Astrocyte (in vitro differentiated cells and primary cell): ENCODE results near the gene ARL4A. TPM values are rescaled to one million over a fixed set of nuclear protein-coding genes. Genes with fewer than 3 reads are reported as not detected.
A peak's percentile ranks its signal among the peaks of the same experiment; 100 is the strongest.

Experiments used
- DNase-seq: peaks from one replicate; pipeline ENCODE4 v3.0.0-alpha.2; 2010; ENCODE audit warnings: low read depth
- FAIRE-seq: peaks from 2 replicates; lab custom pipeline; 2011; peaks lifted over from hg19 to GRCh38; lab: Jason Lieb, UNC
- H2AFZ ChIP-seq: 2 replicates; pipeline ENCODE4 v1.6.0; 2012; ENCODE audit warnings: low read depth, low read length, inconsistent platforms
- H3K27ac ChIP-seq: 2 replicates; pipeline ENCODE4 v1.5.1; 2011; ENCODE audit warnings: low read depth, low read length, inconsistent platforms
- H3K27me3 ChIP-seq: 2 replicates; pipeline ENCODE4 v1.6.0; 2011; ENCODE audit warnings: low read length, inconsistent platforms; ENCODE audit not compliant: insufficient read depth
- H3K36me3 ChIP-seq: 2 replicates; pipeline ENCODE4 v1.5.1; 2011; ENCODE audit warnings: low read length, inconsistent platforms; ENCODE audit not compliant: insufficient read depth
- H3K4me1 ChIP-seq: 2 replicates; pipeline ENCODE4 v1.5.1; 2011; ENCODE audit warnings: low read length, inconsistent platforms; ENCODE audit not compliant: insufficient read depth
- H3K4me2 ChIP-seq: 2 replicates; pipeline ENCODE4 v1.6.0; 2012; ENCODE audit warnings: low read length, inconsistent platforms
- H3K4me3 ChIP-seq: 2 replicates; pipeline ENCODE4 v1.5.1; 2011; ENCODE audit warnings: low read depth, mild to moderate bottlenecking, low read length, inconsistent platforms; ENCODE audit not compliant: insufficient read depth
- H3K79me2 ChIP-seq: 2 replicates; pipeline ENCODE4 v1.6.0; 2012; ENCODE audit warnings: mild to moderate bottlenecking, low read length, inconsistent platforms; ENCODE audit not compliant: insufficient read depth
- H3K9ac ChIP-seq: 2 replicates; pipeline ENCODE4 v1.6.0; 2012; ENCODE audit warnings: mild to moderate bottlenecking, low read length, inconsistent platforms
- H3K9me3 ChIP-seq: 2 replicates; pipeline ENCODE4 v1.5.1; 2012; ENCODE audit warnings: low read depth, mild to moderate bottlenecking, low read length, inconsistent platforms; ENCODE audit not compliant: insufficient read depth
- H4K20me1 ChIP-seq: 2 replicates; pipeline ENCODE4 v1.6.0; 2012; ENCODE audit warnings: low read length, inconsistent platforms; ENCODE audit not compliant: insufficient read depth
- H3K27ac Mint-ChIP-seq: one replicate; pipeline ENCODE4 v1.8.0; 2021; ENCODE audit warnings: mild to moderate bottlenecking, mixed read lengths; ENCODE audit not compliant: unreplicated experiment
- H3K27me3 Mint-ChIP-seq: one replicate; pipeline ENCODE4 v1.8.0; 2021; ENCODE audit warnings: low read depth, mixed read lengths; ENCODE audit not compliant: unreplicated experiment
- H3K36me3 Mint-ChIP-seq: one replicate; pipeline ENCODE4 v1.8.0; 2021; ENCODE audit warnings: low read depth, mixed read lengths; ENCODE audit not compliant: unreplicated experiment
- H3K4me1 Mint-ChIP-seq: one replicate; pipeline ENCODE4 v1.8.0; 2021; ENCODE audit warnings: low read depth, mixed read lengths; ENCODE audit not compliant: unreplicated experiment
- H3K4me3 Mint-ChIP-seq: one replicate; pipeline ENCODE4 v1.8.0; 2021; ENCODE audit warnings: mild to moderate bottlenecking, moderate library complexity, mixed read lengths; ENCODE audit not compliant: unreplicated experiment
- H3K9me3 Mint-ChIP-seq: one replicate; pipeline ENCODE4 v1.8.0; 2021; ENCODE audit warnings: mild to moderate bottlenecking, mixed read lengths; ENCODE audit not compliant: unreplicated experiment
- EZH2 ChIP-seq: IDR thresholded peaks from 2 replicates; pipeline ENCODE4 v1.6.1; 2012; ENCODE audit warnings: mild to moderate bottlenecking, low read length, inconsistent platforms; ENCODE audit not compliant: insufficient read depth
- total RNA-seq: library from RNA; stranded (reverse); gene quantifications from 2 replicates; pipeline ENCODE4 v1.2.1, GENCODE V29; 2021
- TF ChIP-seq, protein P1 (sequence below): IDR thresholded peaks from 2 replicates; pipeline ENCODE4 v1.5.1; 2011; ENCODE audit warnings: low read depth, mild to moderate bottlenecking, inconsistent platforms, low read length, moderate library complexity; ENCODE audit not compliant: insufficient read depth

The ARL4A gene
- total RNA-seq, 1 donor from 2014 or later = 34.6 TPM

DNA sequence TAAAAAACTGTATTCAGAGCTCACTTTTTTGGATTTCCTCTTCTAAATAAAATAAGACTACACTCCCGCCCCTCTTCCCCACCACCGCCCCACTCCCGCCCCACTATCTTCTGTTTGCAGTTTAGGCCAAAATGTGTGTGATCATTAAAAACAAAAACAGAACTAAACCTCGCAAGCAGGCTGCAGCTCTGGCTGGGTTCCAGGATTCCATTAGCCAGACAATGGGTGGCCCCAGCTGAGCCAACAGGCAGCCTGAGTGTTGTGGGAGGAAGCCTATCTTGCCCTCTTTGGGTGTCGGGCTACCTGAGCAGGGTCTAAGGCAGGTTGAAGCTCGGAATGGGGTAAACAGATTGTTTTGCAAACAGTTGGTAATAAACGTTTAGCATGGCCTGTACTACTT lies 41.7 kb downstream of the ARL4A start:
- peak; percentile 42 for DNase-seq
- H4K20me1 ChIP-seq = no peaks in the 10 kb centered on the region
- no peaks in the 10 kb centered on the region for H3K9me3 Mint-ChIP-seq
- no peak for TF ChIP-seq EZH2
- TF ChIP-seq, protein P1, sequence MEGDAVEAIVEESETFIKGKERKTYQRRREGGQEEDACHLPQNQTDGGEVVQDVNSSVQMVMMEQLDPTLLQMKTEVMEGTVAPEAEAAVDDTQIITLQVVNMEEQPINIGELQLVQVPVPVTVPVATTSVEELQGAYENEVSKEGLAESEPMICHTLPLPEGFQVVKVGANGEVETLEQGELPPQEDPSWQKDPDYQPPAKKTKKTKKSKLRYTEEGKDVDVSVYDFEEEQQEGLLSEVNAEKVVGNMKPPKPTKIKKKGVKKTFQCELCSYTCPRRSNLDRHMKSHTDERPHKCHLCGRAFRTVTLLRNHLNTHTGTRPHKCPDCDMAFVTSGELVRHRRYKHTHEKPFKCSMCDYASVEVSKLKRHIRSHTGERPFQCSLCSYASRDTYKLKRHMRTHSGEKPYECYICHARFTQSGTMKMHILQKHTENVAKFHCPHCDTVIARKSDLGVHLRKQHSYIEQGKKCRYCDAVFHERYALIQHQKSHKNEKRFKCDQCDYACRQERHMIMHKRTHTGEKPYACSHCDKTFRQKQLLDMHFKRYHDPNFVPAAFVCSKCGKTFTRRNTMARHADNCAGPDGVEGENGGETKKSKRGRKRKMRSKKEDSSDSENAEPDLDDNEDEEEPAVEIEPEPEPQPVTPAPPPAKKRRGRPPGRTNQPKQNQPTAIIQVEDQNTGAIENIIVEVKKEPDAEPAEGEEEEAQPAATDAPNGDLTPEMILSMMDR = no peak
- no peak overlapping the region for H3K9ac ChIP-seq
- H3K27me3 Mint-ChIP-seq = no peaks in the 10 kb centered on the region
- no peak overlapping the region for H3K4me3 Mint-ChIP-seq
- no peaks in the 10 kb centered on the region for H3K79me2 ChIP-seq
- no peak for FAIRE-seq
- H2AFZ ChIP-seq = peak overlapping the region; percentile 19
- H3K36me3 ChIP-seq = no peaks in the 10 kb centered on the region
- H3K27ac ChIP-seq = no peak overlapping the region
- no peaks in the 10 kb centered on the region for H3K36me3 Mint-ChIP-seq
- peak overlapping the region; percentile 58 for H3K27ac Mint-ChIP-seq
- H3K4me3 ChIP-seq = no peak overlapping the region
- H3K4me1 ChIP-seq = peaks cover 3% of the 10 kb centered on the region
- H3K9me3 ChIP-seq = no peaks in the 10 kb centered on the region
- H3K4me2 ChIP-seq = peak overlapping the region; percentile 58
- H3K4me1 Mint-ChIP-seq = peaks cover 25% of the 10 kb centered on the region
- no peaks in the 10 kb centered on the region for H3K27me3 ChIP-seq

DNA sequence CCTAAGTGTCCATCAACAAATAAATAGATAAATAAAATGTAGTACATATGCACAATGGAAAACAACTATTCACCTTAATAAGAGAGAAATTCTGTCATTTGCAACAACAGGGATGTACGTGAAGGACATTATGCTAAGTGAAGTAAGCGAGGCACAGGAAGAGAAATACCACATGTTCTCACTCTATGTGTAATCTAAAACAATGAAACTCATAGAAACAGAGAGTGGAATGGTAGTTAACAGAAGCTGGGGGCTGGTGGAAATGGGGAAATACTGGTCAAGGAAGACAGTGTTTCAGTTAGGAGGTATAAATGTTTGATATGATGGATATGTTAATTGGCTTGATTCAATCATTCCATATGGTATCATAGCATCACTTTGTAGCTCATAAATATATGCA lies 43.1 kb downstream of the ARL4A start:
- Histone ChIP-seq H3K4me3 (no peak overlapping the region), H3K36me3 (no peaks in the 10 kb centered on the region), H3K27ac (no peak overlapping the region), H3K27me3 (no peaks in the 10 kb centered on the region), H3K4me2 (no peak overlapping the region), H3K9ac (no peak overlapping the region), H3K4me1 (peaks cover 3% of the 10 kb centered on the region), H2AFZ (no peak overlapping the region), H3K9me3 (no peaks in the 10 kb centered on the region), H3K79me2 (no peaks in the 10 kb centered on the region), H4K20me1 (no peaks in the 10 kb centered on the region)
- no peaks in the 10 kb centered on the region for H3K36me3 Mint-ChIP-seq
- H3K27me3 Mint-ChIP-seq = no peaks in the 10 kb centered on the region
- no peak overlapping the region for H3K27ac Mint-ChIP-seq
- H3K4me3 Mint-ChIP-seq = no peak overlapping the region
- no peak for DNase-seq
- peaks cover 25% of the 10 kb centered on the region for H3K4me1 Mint-ChIP-seq
- FAIRE-seq = no peak
- no peak for TF ChIP-seq EZH2
- TF ChIP-seq, protein P1 = no peak
- no peaks in the 10 kb centered on the region for H3K9me3 Mint-ChIP-seq

DNA sequence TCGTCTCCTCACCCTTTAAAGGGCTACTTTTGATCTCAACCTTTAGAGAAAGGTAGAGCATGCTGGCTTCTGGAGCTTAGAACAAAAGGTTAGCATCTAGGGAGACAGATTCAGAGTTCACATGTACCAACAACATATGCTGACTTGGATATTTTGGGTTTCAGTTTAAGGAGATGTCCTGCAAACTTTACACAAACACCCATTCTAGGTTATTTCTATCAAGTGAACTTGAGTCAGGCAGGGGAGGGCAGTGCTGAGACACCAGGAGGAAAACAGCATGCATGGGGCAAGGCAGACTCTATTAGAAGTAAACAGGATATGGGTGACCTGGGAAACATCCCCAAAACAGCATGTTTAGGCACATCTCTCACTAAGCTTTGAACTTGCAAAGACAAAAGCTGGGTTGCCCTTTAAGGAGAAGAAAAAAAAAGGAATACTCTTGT lies 43.8 kb downstream of the ARL4A start:
- Histone ChIP-seq H3K4me3 (no peak overlapping the region), H3K4me1 (peaks cover 3% of the 10 kb centered on the region), H3K79me2 (no peaks in the 10 kb centered on the region), H3K27ac (no peak overlapping the region), H3K36me3 (no peaks in the 10 kb centered on the region), H3K9me3 (no peaks in the 10 kb centered on the region), H2AFZ (no peak overlapping the region), H3K4me2 (no peak overlapping the region), H3K27me3 (no peaks in the 10 kb centered on the region), H3K9ac (no peak overlapping the region), H4K20me1 (no peaks in the 10 kb centered on the region)
- Mint-ChIP-seq H3K4me1 (peaks cover 25% of the 10 kb centered on the region), H3K36me3 (no peaks in the 10 kb centered on the region), H3K27ac (no peak overlapping the region), H3K4me3 (no peak overlapping the region), H3K9me3 (no peaks in the 10 kb centered on the region), H3K27me3 (no peaks in the 10 kb centered on the region)
- TF ChIP-seq EZH2 = no peak
- TF ChIP-seq, protein P1 = no peak
- FAIRE-seq (no peak), DNase-seq (no peak)
